A673 (cell line): ENCODE data around the gene PSMF1. TPM values are rescaled to one million over a fixed set of nuclear protein-coding genes. Genes with fewer than 3 reads are reported as not detected.

Source experiments
- BruUV-seq: library from RNA; stranded (reverse); fragments of 400-500 nt; replicated peaks from 2 replicates; lab custom pipeline; 2021; lab: Mats Ljungman, UMichigan
- CTCF ChIA-PET: fragments of 300-600 bp; sonication (Branson Sonifier 250); formaldehyde crosslinking; loops from one replicate; lab custom pipeline; 2022; ENCODE audit warnings: antibody characterized with exemption; lab: Charles Lee
- POLR2A ChIA-PET: fragments of 300-600 bp; sonication (Branson Sonifier 250); formaldehyde crosslinking; loops from one replicate; lab custom pipeline; 2022; ENCODE audit warnings: antibody characterized with exemption; ENCODE audit not compliant: low non-redundant PET; lab: Charles Lee
- DNase-seq: peaks from one replicate; pipeline ENCODE4 v3.0.0-alpha.2; 2015; ENCODE audit warnings: low spot score
- H3K27ac ChIP-seq: fragments of 200-600 bp; sonication (generic); 2 replicates; pipeline ENCODE4 v1.5.1; 2016; ENCODE audit warnings: mixed run types, low read depth, mild to moderate bottlenecking, mixed read lengths, antibody characterized with exemption, low read length; ENCODE audit not compliant: poor library complexity, severe bottlenecking
- H3K27me3 ChIP-seq: fragments of 200-600 bp; sonication (generic); replicated peaks from 2 replicates; pipeline ENCODE4 v1.6.1; 2017; ENCODE audit warnings: mixed run types, low read depth, mild to moderate bottlenecking, mixed read lengths, antibody characterized with exemption, low read length; ENCODE audit not compliant: insufficient read depth, poor library complexity
- H3K36me3 ChIP-seq: fragments of 200-600 bp; sonication (generic); 2 replicates; pipeline ENCODE4 v1.6.1; 2016; ENCODE audit warnings: mixed run types, mild to moderate bottlenecking, mixed read lengths, antibody characterized with exemption, low read length; ENCODE audit not compliant: insufficient read depth, poor library complexity, severe bottlenecking
- H3K4me1 ChIP-seq: fragments of 200-600 bp; sonication (generic); 2 replicates; pipeline ENCODE4 v1.6.1; 2017; ENCODE audit warnings: mixed run types, mild to moderate bottlenecking, mixed read lengths, antibody characterized with exemption, low read length; ENCODE audit not compliant: insufficient read depth, poor library complexity, severe bottlenecking
- H3K4me3 ChIP-seq: fragments of 200-600 bp; sonication (generic); 2 replicates; pipeline ENCODE4 v1.5.1; 2016; ENCODE audit warnings: low read depth, mixed run types, mild to moderate bottlenecking, mixed read lengths, low read length; ENCODE audit not compliant: poor library complexity, severe bottlenecking
- H3K9me3 ChIP-seq: fragments of 200-600 bp; sonication (generic); 2 replicates; pipeline ENCODE4 v1.6.1; 2016; ENCODE audit warnings: mixed run types, low read depth, mild to moderate bottlenecking, mixed read lengths, antibody characterized with exemption, low read length; ENCODE audit not compliant: poor library complexity, severe bottlenecking
- CTCF ChIP-seq: fragments of 300-800, 200-600 bp; sonication (generic); conservative IDR thresholded peaks from 2 replicates; pipeline ENCODE4 v1.5.1; 2017; ENCODE audit warnings: low read depth, mild to moderate bottlenecking, antibody characterized with exemption, low read length, moderate library complexity, mixed read lengths
- EZH2 ChIP-seq: fragments of 200-600 bp; sonication (generic); IDR thresholded peaks from 2 replicates; pipeline ENCODE4 v1.6.1; 2017; ENCODE audit warnings: borderline replicate concordance, low read depth, mild to moderate bottlenecking, mixed read lengths, antibody characterized with exemption, low read length; ENCODE audit not compliant: poor library complexity, severe bottlenecking
- intact Hi-C: fragments of 100-400 bp; cut with micrococcal nuclease; formaldehyde crosslinking; loops from one replicate; pipeline ENCODE4 v1.10.0; 2022; ENCODE audit not compliant: unreplicated experiment
- total RNA-seq: library from RNA; stranded (reverse); gene quantifications from 2 replicates; pipeline ENCODE4 v1.2.3, GENCODE V29; 2021

Gene PSMF1
- total RNA-seq, 1 experiment from 2014 or later: 130 TPM

- Histone ChIP-seq H3K4me3 (no peak overlapping the region), H3K36me3 (peaks cover 67% of the 10 kb centered on the region), H3K4me1 (no peaks in the 10 kb centered on the region), H3K27ac (no peak overlapping the region), H3K9me3 (no peaks in the 10 kb centered on the region), H3K27me3 (no peaks in the 10 kb centered on the region)
- BruUV-seq: no TSS peak
- ChIA-PET POLR2A (no interaction called here), CTCF (no interaction called here)
- no peak for DNase-seq
- intact Hi-C loops: no loop called here
- TF ChIP-seq CTCF: no peak
- TF ChIP-seq EZH2: no peak
Observed at GRCh38 chr20:1131354-1131753, 13.0 kb downstream of the PSMF1 start.

GRCh38 chr20:1134355-1134754 lies 16.0 kb downstream of the PSMF1 start:
- no peak for DNase-seq
- no peaks in the 10 kb centered on the region for H3K27me3 ChIP-seq
- ChIA-PET POLR2A (no interaction called here), CTCF (no interaction called here)
- peaks cover 62% of the 10 kb centered on the region for H3K36me3 ChIP-seq
- intact Hi-C loops: no loop called here
- no peaks in the 10 kb centered on the region for H3K9me3 ChIP-seq
- H3K4me1 ChIP-seq: no peaks in the 10 kb centered on the region
- no TSS peak for BruUV-seq
- no peak overlapping the region for H3K27ac ChIP-seq
- H3K4me3 ChIP-seq: no peak overlapping the region
- TF ChIP-seq CTCF (no peak), EZH2 (no peak)

DNA sequence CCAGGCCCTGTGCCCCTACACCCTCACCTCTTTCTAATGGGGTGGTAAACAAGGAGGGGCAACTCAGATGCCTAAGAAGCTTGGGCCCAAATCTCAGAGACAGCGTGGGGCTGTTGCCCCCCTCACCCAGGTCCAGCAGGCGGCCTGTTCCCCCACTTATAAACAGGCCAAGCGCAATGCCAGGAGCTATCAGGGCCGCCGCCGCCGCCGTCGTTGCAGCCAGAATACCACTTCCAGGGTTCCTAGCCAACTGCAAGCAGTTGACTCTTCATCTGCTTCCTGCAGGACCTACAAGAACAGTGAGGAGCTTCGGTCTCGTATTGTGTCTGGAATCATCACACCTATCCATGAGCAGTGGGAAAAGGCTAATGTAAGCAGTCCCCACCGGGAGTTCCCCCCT lies 16.4 kb downstream of the PSMF1 start:
- POLR2A ChIA-PET: no interaction called here
- DNase-seq: no peak
- BruUV-seq: no TSS peak
- intact Hi-C loops: no loop called here
- TF ChIP-seq EZH2: no peak
- TF ChIP-seq CTCF: no peak
- Histone ChIP-seq H3K9me3 (no peaks in the 10 kb centered on the region), H3K27me3 (no peaks in the 10 kb centered on the region), H3K4me3 (no peak overlapping the region), H3K36me3 (peaks cover 58% of the 10 kb centered on the region), H3K4me1 (no peaks in the 10 kb centered on the region), H3K27ac (no peak overlapping the region)
- CTCF ChIA-PET: no interaction called here
